Measurements from ENCODE around the gene CHST11. TPM values are rescaled to one million over a fixed set of nuclear protein-coding genes. Genes with fewer than 3 reads are reported as not detected.

Gene CHST11
- total RNA-seq, 2 donors from 2014 or later: 7.8 to 11.9 TPM

GRCh38 chr12:104751120-104751519 lies 294.4 kb downstream of the CHST11 start:
- no peak overlapping the region for H3K27ac ChIP-seq
- H3K36me3 ChIP-seq: no peaks in the 10 kb centered on the region
- H3K9me3 ChIP-seq: no peaks in the 10 kb centered on the region
- H3K27me3 ChIP-seq: no peaks in the 10 kb centered on the region
- H3K4me1 ChIP-seq: peaks cover 0 to 14% of the 10 kb centered on the region in 2 donors
- TF ChIP-seq, protein P1, sequence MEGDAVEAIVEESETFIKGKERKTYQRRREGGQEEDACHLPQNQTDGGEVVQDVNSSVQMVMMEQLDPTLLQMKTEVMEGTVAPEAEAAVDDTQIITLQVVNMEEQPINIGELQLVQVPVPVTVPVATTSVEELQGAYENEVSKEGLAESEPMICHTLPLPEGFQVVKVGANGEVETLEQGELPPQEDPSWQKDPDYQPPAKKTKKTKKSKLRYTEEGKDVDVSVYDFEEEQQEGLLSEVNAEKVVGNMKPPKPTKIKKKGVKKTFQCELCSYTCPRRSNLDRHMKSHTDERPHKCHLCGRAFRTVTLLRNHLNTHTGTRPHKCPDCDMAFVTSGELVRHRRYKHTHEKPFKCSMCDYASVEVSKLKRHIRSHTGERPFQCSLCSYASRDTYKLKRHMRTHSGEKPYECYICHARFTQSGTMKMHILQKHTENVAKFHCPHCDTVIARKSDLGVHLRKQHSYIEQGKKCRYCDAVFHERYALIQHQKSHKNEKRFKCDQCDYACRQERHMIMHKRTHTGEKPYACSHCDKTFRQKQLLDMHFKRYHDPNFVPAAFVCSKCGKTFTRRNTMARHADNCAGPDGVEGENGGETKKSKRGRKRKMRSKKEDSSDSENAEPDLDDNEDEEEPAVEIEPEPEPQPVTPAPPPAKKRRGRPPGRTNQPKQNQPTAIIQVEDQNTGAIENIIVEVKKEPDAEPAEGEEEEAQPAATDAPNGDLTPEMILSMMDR (IDR thresholded peaks at IDR 0.05): no peak
- DNase-seq (ENCODE audit: low spot score): no peak
- H3K4me3 ChIP-seq: no peak overlapping the region

GRCh38 chr12:104751594-104751993 lies 294.8 kb downstream of the CHST11 start:
- Histone ChIP-seq H3K9me3 (no peaks in the 10 kb centered on the region), H3K4me1 (peaks cover 0 to 14% of the 10 kb centered on the region in 2 donors), H3K4me3 (no peak overlapping the region), H3K27me3 (no peaks in the 10 kb centered on the region), H3K36me3 (no peaks in the 10 kb centered on the region), H3K27ac (no peak overlapping the region)
- TF ChIP-seq, protein P1 (IDR thresholded peaks at IDR 0.05): no peak
- DNase-seq (ENCODE audit: low spot score): no peak

DNA sequence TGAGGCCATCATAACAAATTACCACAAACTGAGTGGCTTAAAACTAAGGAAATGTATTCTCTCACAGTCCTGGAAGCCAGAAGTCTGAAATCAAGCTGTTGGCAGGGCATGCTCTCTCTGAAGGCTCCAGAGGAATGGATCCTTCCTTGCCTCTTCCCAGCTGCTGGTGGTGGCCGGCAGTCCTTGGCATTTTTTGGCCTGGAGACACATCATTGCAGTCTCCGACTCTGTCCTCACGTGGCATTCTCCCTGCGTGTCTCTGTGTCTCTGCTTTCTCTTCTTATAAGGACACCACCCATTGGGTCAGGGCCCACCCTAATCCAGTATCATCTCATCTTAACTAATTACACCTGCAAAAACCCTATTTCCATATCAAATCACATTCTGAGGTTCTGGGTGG lies 295.3 kb downstream of the CHST11 start:
- peaks cover 0 to 14% of the 10 kb centered on the region in 2 donors for H3K4me1 ChIP-seq
- H3K4me3 ChIP-seq: no peak overlapping the region
- no peak overlapping the region for H3K27ac ChIP-seq

DNA sequence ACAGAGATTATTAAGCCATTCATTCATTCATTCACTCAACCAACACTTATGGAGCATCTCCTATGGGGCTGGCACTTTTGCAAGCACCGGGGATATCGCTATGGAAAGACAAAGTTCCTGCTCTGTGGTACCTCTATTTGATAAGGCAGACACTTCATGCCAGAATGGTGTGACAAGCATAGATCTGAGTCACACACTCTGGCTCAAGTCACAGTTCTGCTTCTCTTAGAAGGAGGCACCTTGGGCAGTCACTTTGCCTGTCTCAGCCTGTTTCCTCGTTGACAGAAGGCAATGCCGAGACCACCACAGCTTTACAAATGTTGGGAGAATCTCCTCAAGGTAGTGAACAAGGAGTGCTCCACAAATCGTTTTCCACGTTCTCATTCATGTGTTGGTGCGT lies 296.1 kb downstream of the CHST11 start:
- peaks cover 0 to 13% of the 10 kb centered on the region in 2 donors for H3K4me1 ChIP-seq
- TF ChIP-seq, protein P1 (IDR thresholded peaks at IDR 0.05): no peak
- peaks cover 7% of the 10 kb centered on the region for H3K36me3 ChIP-seq
- H3K9me3 ChIP-seq: no peaks in the 10 kb centered on the region
- no peak for DNase-seq (ENCODE audit: low spot score)
- H3K4me3 ChIP-seq: no peak overlapping the region
- H3K27ac ChIP-seq: no peak overlapping the region
- H3K27me3 ChIP-seq: no peaks in the 10 kb centered on the region

More for the DNA sequence above, 295.3 kb downstream of the CHST11 start:
- no peaks in the 10 kb centered on the region for H3K9me3 ChIP-seq
- H3K36me3 ChIP-seq: peaks cover 1% of the 10 kb centered on the region
- TF ChIP-seq, protein P1 (IDR thresholded peaks at IDR 0.05): no peak
- DNase-seq (ENCODE audit: low spot score): no peak
- H3K27me3 ChIP-seq: no peaks in the 10 kb centered on the region

DNA sequence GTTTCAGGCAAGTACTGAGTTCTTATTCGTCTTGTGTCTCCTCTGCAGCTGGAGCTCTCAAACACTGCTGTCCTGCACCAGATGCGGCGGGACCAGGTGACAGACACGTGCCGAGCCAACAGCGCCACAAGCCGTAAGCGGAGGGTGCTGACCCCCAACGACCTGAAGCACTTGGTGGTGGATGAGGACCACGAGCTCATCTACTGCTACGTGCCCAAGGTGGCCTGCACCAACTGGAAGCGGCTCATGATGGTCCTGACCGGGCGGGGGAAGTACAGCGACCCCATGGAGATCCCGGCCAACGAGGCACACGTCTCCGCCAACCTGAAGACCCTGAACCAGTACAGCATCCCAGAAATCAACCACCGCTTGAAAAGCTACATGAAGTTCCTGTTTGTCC lies 300.2 kb downstream of the CHST11 start:
- DNase-seq (ENCODE audit: low spot score): no peak
- Histone ChIP-seq H3K4me3 (no peak overlapping the region), H3K27ac (no peak overlapping the region), H3K9me3 (no peaks in the 10 kb centered on the region), H3K36me3 (peaks cover 7% of the 10 kb centered on the region), H3K27me3 (no peaks in the 10 kb centered on the region), H3K4me1 (no peaks in the 10 kb centered on the region)
- TF ChIP-seq, protein P1 (IDR thresholded peaks at IDR 0.05): no peak

DNA sequence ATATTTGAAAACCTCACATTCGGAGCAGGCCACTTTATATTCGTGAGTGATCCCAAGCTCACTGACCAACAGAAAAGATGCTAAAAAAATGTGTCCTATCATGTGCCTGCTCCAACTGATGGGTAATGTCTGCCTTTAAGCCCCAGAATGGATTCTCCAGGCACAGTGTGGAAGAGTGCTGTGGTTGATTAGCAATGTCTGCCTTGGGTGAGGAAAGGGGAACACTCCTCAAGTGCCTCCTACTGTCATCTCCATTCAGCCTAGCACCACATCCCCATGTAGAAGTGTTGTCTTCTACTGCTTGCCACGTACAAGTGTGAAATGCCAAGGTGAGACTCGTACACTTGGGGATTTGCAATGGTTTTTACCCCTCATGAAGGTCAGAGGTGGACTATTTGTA lies 302.0 kb downstream of the CHST11 start:
- TF ChIP-seq, protein P1 (IDR thresholded peaks at IDR 0.05): no peak
- H3K4me1 ChIP-seq: no peaks in the 10 kb centered on the region
- no peaks in the 10 kb centered on the region for H3K9me3 ChIP-seq
- peaks cover 7% of the 10 kb centered on the region for H3K36me3 ChIP-seq
- no peak overlapping the region for H3K27ac ChIP-seq
- DNase-seq (ENCODE audit: low spot score): no peak
- H3K27me3 ChIP-seq: no peaks in the 10 kb centered on the region
- H3K4me3 ChIP-seq: no peak overlapping the region

Measured in right atrium auricular region (tissue), 2 donors.